Suprapubic skin (tissue), 4 donors: ENCODE results near the gene PKMYT1. TPM values are rescaled to one million over a fixed set of nuclear protein-coding genes. Genes with fewer than 3 reads are reported as not detected.

ENCODE experiments used
- DNase-seq, 2 donors: peaks; one replicate each; pipeline ENCODE4 v3.0.0-alpha.2; 2019; ENCODE audit warnings: low spot score in 2 of 2
- H3K27ac ChIP-seq: fragments of 200-600 bp; sonication (generic); one replicate; pipeline ENCODE4 v1.5.1; 2019
- H3K27me3 ChIP-seq: fragments of 200-600 bp; sonication (generic); one replicate; pipeline ENCODE4 v1.5.1; 2019
- H3K36me3 ChIP-seq: fragments of 200-600 bp; sonication (generic); one replicate; pipeline ENCODE4 v1.5.1; 2019
- H3K4me1 ChIP-seq: fragments of 200-600 bp; sonication (generic); one replicate; pipeline ENCODE4 v1.5.1; 2019
- H3K4me3 ChIP-seq: fragments of 200-600 bp; sonication (generic); one replicate; pipeline ENCODE4 v1.5.1; 2019; ENCODE audit warnings: mild to moderate bottlenecking
- H3K9me3 ChIP-seq: fragments of 200-600 bp; sonication (generic); one replicate; pipeline ENCODE4 v1.5.1; 2019
- CTCF ChIP-seq, 2 donors: fragments of 200-600 bp in 1 of 2; fragments of 450-650 bp in 1 of 2; sonication (generic) in 1 of 2; IDR thresholded peaks; one replicate each; pipeline ENCODE4 v1.5.1; 2016 to 2019; ENCODE audit warnings: antibody characterized with exemption in 2 of 2, mild to moderate bottlenecking in 1 of 2, moderate library complexity in 1 of 2
- EP300 ChIP-seq: sonication (generic); formaldehyde crosslinking; IDR thresholded peaks from one replicate; pipeline ENCODE4 v1.6.1; 2017; ENCODE audit warnings: antibody characterized with exemption
- POLR2A ChIP-seq, 2 donors: fragments of 450-650 bp; IDR thresholded peaks; one replicate each; pipeline ENCODE4 v1.6.1; 2017; ENCODE audit warnings: antibody characterized with exemption in 2 of 2, mild to moderate bottlenecking in 2 of 2, moderate library complexity in 2 of 2
- POLR2AphosphoS5 ChIP-seq, 3 donors: sonication (generic); formaldehyde crosslinking; IDR thresholded peaks; one replicate each; pipeline ENCODE4 v1.6.1; 2017; ENCODE audit warnings: antibody characterized with exemption in 3 of 3
- WGBS: methylation state at CpG from one replicate; pipeline ENCODE4 v1.1.5; 2018; 5-methylcytosine and 5-hydroxymethylcytosine counted together
- total RNA-seq, 4 donors: library from RNA; depleted of rRNA; stranded (reverse); fragments of >200 nt; gene quantifications; one replicate each; pipeline ENCODE4 v1.1.0, GENCODE V29; 2016

PKMYT1 gene
- total RNA-seq, 4 donors from 2014 or later, result 1.9 to 6.4 (median 4.7) TPM

DNA sequence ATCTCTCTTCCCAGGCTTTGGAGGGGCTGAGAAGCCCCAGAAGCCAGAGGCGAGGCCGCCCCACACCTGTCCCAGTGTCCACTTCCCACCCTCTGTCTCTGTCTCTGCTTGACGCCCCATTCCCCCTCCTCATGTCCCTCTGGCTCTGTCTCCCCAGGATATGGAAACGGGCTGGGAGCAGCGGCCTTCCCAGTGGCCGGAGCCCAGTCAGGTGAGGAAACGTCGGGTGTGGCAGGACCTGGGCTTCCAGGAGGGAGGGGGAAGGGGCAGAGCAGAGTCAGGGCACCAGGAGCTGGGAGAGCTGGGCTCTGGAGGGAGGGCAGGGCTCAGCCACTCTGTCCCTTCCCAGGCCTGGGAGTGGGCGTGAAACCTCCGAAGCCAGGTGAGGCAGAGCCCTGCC is 10.6 kb upstream of the PKMYT1 start:
- TF ChIP-seq POLR2A (IDR thresholded peaks at IDR 0.05) (no peak), POLR2AphosphoS5 (IDR thresholded peaks at IDR 0.05) (no peak), CTCF (IDR thresholded peaks at IDR 0.05) (no peak), EP300 (no peak)
- 42% methylated on average over 10 of the region's 10 CpGs for WGBS
- peaks cover 50% of the 10 kb centered on the region for H3K4me1 ChIP-seq
- no peak overlapping the region for H3K4me3 ChIP-seq
- H3K27me3 ChIP-seq, result peaks cover 37% of the 10 kb centered on the region
- H3K9me3 ChIP-seq, result no peaks in the 10 kb centered on the region
- no peaks in the 10 kb centered on the region for H3K36me3 ChIP-seq
- no peak overlapping the region for H3K27ac ChIP-seq
- no peak for DNase-seq

GRCh38 chr16:2988590-2989099 is 8.4 kb upstream of the PKMYT1 start:
- no peak for DNase-seq
- Histone ChIP-seq H3K4me1 (peaks cover 47% of the 10 kb centered on the region), H3K9me3 (no peaks in the 10 kb centered on the region), H3K36me3 (no peaks in the 10 kb centered on the region), H3K4me3 (no peak overlapping the region), H3K27ac (no peak overlapping the region), H3K27me3 (peaks cover 34% of the 10 kb centered on the region)
- WGBS, result 53% methylated on average over 4 of the region's 8 CpGs
- TF ChIP-seq CTCF (IDR thresholded peaks at IDR 0.05) (no peak), POLR2AphosphoS5 (IDR thresholded peaks at IDR 0.05) (no peak), EP300 (no peak), POLR2A (IDR thresholded peaks at IDR 0.05) (no peak)

- H3K9me3 ChIP-seq, result no peaks in the 10 kb centered on the region
- 56% methylated on average over 4 of the region's 8 CpGs for WGBS
- H3K4me1 ChIP-seq, result peaks cover 47% of the 10 kb centered on the region
- TF ChIP-seq POLR2A (IDR thresholded peaks at IDR 0.05), result no peak
- TF ChIP-seq POLR2AphosphoS5 (IDR thresholded peaks at IDR 0.05), result no peak
- no peak for TF ChIP-seq CTCF (IDR thresholded peaks at IDR 0.05)
- no peak for TF ChIP-seq EP300
- no peaks in the 10 kb centered on the region for H3K36me3 ChIP-seq
- H3K27ac ChIP-seq, result no peak overlapping the region
- no peak overlapping the region for H3K4me3 ChIP-seq
- DNase-seq, result no peak
- H3K27me3 ChIP-seq, result peaks cover 34% of the 10 kb centered on the region
Observed at GRCh38 chr16:2987833-2988232, 7.6 kb upstream of the PKMYT1 start.

- DNase-seq, result no peak
- TF ChIP-seq POLR2AphosphoS5 (IDR thresholded peaks at IDR 0.05) (no peak), POLR2A (IDR thresholded peaks at IDR 0.05) (no peak), EP300 (no peak), CTCF (IDR thresholded peaks at IDR 0.05) (no peak)
- no peak overlapping the region for H3K4me3 ChIP-seq
- peaks cover 43% of the 10 kb centered on the region for H3K4me1 ChIP-seq
- no peak overlapping the region for H3K27ac ChIP-seq
- no peaks in the 10 kb centered on the region for H3K36me3 ChIP-seq
- H3K27me3 ChIP-seq, result peaks cover 34% of the 10 kb centered on the region
- 95% methylated on average over 4 of the region's 9 CpGs for WGBS
- no peaks in the 10 kb centered on the region for H3K9me3 ChIP-seq
Observed at GRCh38 chr16:2987286-2987685, 7.0 kb upstream of the PKMYT1 start.

- H3K9me3 ChIP-seq, result no peaks in the 10 kb centered on the region
- H3K36me3 ChIP-seq, result no peaks in the 10 kb centered on the region
- TF ChIP-seq CTCF (IDR thresholded peaks at IDR 0.05) (no peak), POLR2A (IDR thresholded peaks at IDR 0.05) (no peak), POLR2AphosphoS5 (IDR thresholded peaks at IDR 0.05) (no peak), EP300 (no peak)
- H3K4me1 ChIP-seq, result peaks cover 38% of the 10 kb centered on the region
- H3K27me3 ChIP-seq, result peaks cover 34% of the 10 kb centered on the region
- 77% methylated on average over 4 of the region's 17 CpGs for WGBS
- H3K27ac ChIP-seq, result no peak overlapping the region
- no peak for DNase-seq
- no peak overlapping the region for H3K4me3 ChIP-seq
Observed at GRCh38 chr16:2986623-2987188, 6.5 kb upstream of the PKMYT1 start.
